Embryonic facial prominence (tissue), 1 donor: ENCODE results near the gene NAMPT.

Experiments used
- DNase-seq: peaks from one replicate; pipeline ENCODE4 v3.0.0-alpha.2; 2016; ENCODE audit errors: extremely low spot score

Gene NAMPT

GRCh38 chr7:106273009-106273668, 11.6 kb downstream of the NAMPT start:
- DNase-seq, result no peak

GRCh38 chr7:106270122-106270977, 14.4 kb downstream of the NAMPT start:
- no peak for DNase-seq

GRCh38 chr7:106269254-106269961, 15.4 kb downstream of the NAMPT start:
- DNase-seq, result no peak

- no peak for DNase-seq
Observed at GRCh38 chr7:106265133-106265532, 19.6 kb downstream of the NAMPT start.

GRCh38 chr7:106262221-106262881, 22.4 kb downstream of the NAMPT start:
- no peak for DNase-seq

- no peak for DNase-seq
Observed at GRCh38 chr7:106260136-106260561, 24.6 kb downstream of the NAMPT start.

GRCh38 chr7:106258789-106259188, 26.0 kb downstream of the NAMPT start:
- no peak for DNase-seq

- DNase-seq, result no peak
Observed at GRCh38 chr7:106257752-106258151, 27.0 kb downstream of the NAMPT start.

- no peak for DNase-seq
Observed at GRCh38 chr7:106256144-106256543, 28.6 kb downstream of the NAMPT start.

GRCh38 chr7:106255246-106255645, 29.5 kb downstream of the NAMPT start:
- no peak for DNase-seq

- no peak for DNase-seq
Observed at GRCh38 chr7:106254525-106255116, 30.2 kb downstream of the NAMPT start.

- DNase-seq, result no peak
Observed at GRCh38 chr7:106252568-106252967, 32.2 kb downstream of the NAMPT start.

GRCh38 chr7:106249488-106249887, 35.3 kb downstream of the NAMPT start:
- no peak for DNase-seq

- no peak for DNase-seq
Observed at GRCh38 chr7:106248600-106248999, 36.2 kb downstream of the NAMPT start.

- DNase-seq, result no peak
Observed at GRCh38 chr7:106247841-106248240, 36.9 kb downstream of the NAMPT start.

- no peak for DNase-seq
Observed at GRCh38 chr7:106246902-106247711, 37.7 kb downstream of the NAMPT start.

GRCh38 chr7:106243893-106244292, 40.9 kb downstream of the NAMPT start:
- no peak for DNase-seq

- no peak for DNase-seq
Observed at GRCh38 chr7:106239406-106239805, 45.4 kb downstream of the NAMPT start.

GRCh38 chr7:106238830-106239229, 46.0 kb downstream of the NAMPT start:
- DNase-seq, result no peak

GRCh38 chr7:106236065-106236464, 48.7 kb downstream of the NAMPT start:
- no peak for DNase-seq

- DNase-seq, result no peak
Observed at GRCh38 chr7:106234425-106234824, 50.4 kb downstream of the NAMPT start.
